ENCODE data around the gene CDH13. TPM values are rescaled to one million over a fixed set of nuclear protein-coding genes. Genes with fewer than 3 reads are reported as not detected.

The CDH13 gene
- total and polyA plus RNA-seq, 2 of the 8 experiments (the other 6 are each of a cell fraction or from before 2014, with no cell fraction given) = 2.3 to 2.4 TPM

DNA sequence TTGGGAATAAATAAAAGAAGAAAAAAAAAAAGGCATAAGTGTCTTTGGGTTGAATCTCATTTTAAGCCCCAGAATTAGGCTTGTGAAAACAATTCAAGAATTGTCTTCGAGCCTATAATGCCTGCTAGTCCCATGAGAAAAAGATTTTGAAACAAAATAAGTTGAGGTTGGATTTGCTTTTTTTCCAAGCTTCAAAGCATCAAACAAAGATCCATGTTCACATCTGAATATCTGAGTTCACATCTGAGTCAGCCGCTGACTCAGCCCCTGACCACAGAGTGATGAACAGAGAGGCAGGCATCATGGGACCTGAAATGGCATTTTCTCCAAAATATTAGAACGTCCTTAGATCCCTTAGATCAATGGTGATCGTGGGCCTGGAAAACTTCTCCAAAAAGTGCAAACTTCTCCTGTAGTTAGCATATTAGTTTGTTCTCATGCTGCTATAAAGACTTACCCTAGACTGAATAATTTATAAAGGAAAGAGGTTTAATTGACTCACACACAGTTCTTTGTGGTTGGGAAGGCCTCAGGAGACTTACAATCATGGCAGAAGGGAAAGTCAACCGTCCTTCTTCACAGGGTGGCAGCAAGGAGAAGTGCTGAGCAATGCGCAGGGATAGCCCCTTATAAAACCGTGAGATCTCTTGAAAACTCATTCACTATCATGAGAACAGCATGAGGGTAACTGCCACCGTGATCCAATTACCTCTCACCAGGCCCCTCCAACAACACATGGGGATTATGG is 886.4 kb downstream of the CDH13 start:
- POLR2A ChIA-PET (ENCODE audit: partially characterized antibody) = no interaction called here
- H2AFZ ChIP-seq (ENCODE audit: low read length) = no peak overlapping the region

More for the DNA sequence above, 886.4 kb downstream of the CDH13 start:
- Histone ChIP-seq H3K79me1 (ENCODE audit: low read depth, low read length) (no peaks in the 10 kb centered on the region), H2BK20ac (ENCODE audit: low read length) (no peak overlapping the region), H3K14ac (ENCODE audit: insufficient read length) (no peak overlapping the region), H3K23me2 (ENCODE audit: low read depth, low read length) (no peaks in the 10 kb centered on the region), H3K9me3 (ENCODE audit: insufficient read depth in 2 of 2, low read depth in 1 of 2, low read length in 1 of 2) (peaks cover 0 to 5% of the 10 kb centered on the region in 2 experiments; a peak in 3 of 4 replicates), H2BK5ac (ENCODE audit: low read depth, low read length) (no peak overlapping the region), H4K8ac (ENCODE audit: extremely low read depth, insufficient read depth, low read length) (no peak overlapping the region), H2AK5ac (ENCODE audit: low read depth, low read length) (no peak overlapping the region), H3K79me2 (ENCODE audit: control insufficient read depth in 1 of 2, insufficient read depth in 2 of 2, low read length in 2 of 2) (no peaks in the 10 kb centered on the region), H3K4me3 (ENCODE audit: extremely low read depth in 1 of 4, insufficient read depth in 2 of 4, low read depth in 3 of 4, low read length in 4 of 4) (no peak overlapping the region), H3K18ac (ENCODE audit: extremely low read depth, low read length) (no peak overlapping the region), H3K56ac (replicated peaks; ENCODE audit: insufficient read length, low read depth, low read length) (no peak overlapping the region), H4K20me1 (replicated peaks in 1 of 2; ENCODE audit: control insufficient read depth in 1 of 2, insufficient read depth in 2 of 2, low read length in 2 of 2) (no peaks in the 10 kb centered on the region), H3K27ac (ENCODE audit: low read depth, low read length) (no peak overlapping the region), H4K91ac (replicated peaks; ENCODE audit: insufficient read length, low read length) (no peak overlapping the region), H3K23ac (ENCODE audit: insufficient read length) (no peak overlapping the region), H3K4me2 (ENCODE audit: insufficient read depth in 1 of 2, low read depth in 2 of 2, low read length in 2 of 2) (no peak overlapping the region), H3K27me3 (replicated peaks in 1 of 4; ENCODE audit: control insufficient read depth in 3 of 4, extremely low read depth in 1 of 4, insufficient read depth in 3 of 4, low read length in 3 of 4) (no peaks in the 10 kb centered on the region; a peak in 1 of 7 replicates), H2BK15ac (ENCODE audit: low read length) (no peak overlapping the region), H3K36me3 (ENCODE audit: control insufficient read depth in 2 of 4, insufficient read depth in 4 of 4, low read length in 3 of 4) (no peaks in the 10 kb centered on the region; a peak in 1 of 8 replicates), H2BK120ac (replicated peaks; ENCODE audit: low read depth, low read length) (no peak overlapping the region), H3K9ac (replicated peaks in 1 of 4; ENCODE audit: extremely low read depth in 1 of 4, low read depth in 3 of 4, low read length in 3 of 4) (no peak overlapping the region), H3K4ac (replicated peaks; ENCODE audit: insufficient read length, low read depth, low read length) (no peak overlapping the region), H3K4me1 (replicated peaks in 1 of 4; ENCODE audit: control insufficient read depth in 3 of 4, insufficient read depth in 4 of 4, low read length in 3 of 4) (no peaks in the 10 kb centered on the region), H2BK12ac (ENCODE audit: low read depth, low read length) (no peak overlapping the region), H4K5ac (ENCODE audit: insufficient read length, low read depth, low read length) (no peak overlapping the region)
- WGBS, 2 experiments (ENCODE audit: extremely low coverage in 1 of 2, insufficient coverage in 1 of 2, insufficient read length in 1 of 2, insufficient replicate concordance in 2 of 2, low coverage in 1 of 2, low lambda C conversion rate in 2 of 2, missing lambda C conversion rate in 1 of 2) = 80% methylated on average over 8 of the region's 8 CpGs; no CpG with 5 or more reads in 1 of the 2 experiments
- FAIRE-seq (no peak), DNase-seq (ENCODE audit: low read depth in 1 of 2, low spot score in 2 of 2) (no peak)
- CTCF ChIA-PET (ENCODE audit: partially characterized antibody) = interaction anchor here (1.6 kb wide), 1 partner anchor 12 kb away, joined by 4 read pairs; no protein-coding TSS in a partner anchor
- TF ChIP-seq CEBPB (IDR thresholded peaks at IDR 0.05; ENCODE audit: low read depth, low read length) = no peak
- TF ChIP-seq SUZ12 (IDR thresholded peaks at IDR 0.05; ENCODE audit: low read length) = no peak
- no peak for TF ChIP-seq CHD2 (IDR thresholded peaks at IDR 0.05; ENCODE audit: low read length)
- TF ChIP-seq NANOG (IDR thresholded peaks at IDR 0.05; ENCODE audit: insufficient read depth, low read depth, low read length, poor library complexity, severe bottlenecking) = no peak
- TF ChIP-seq, protein P1, sequence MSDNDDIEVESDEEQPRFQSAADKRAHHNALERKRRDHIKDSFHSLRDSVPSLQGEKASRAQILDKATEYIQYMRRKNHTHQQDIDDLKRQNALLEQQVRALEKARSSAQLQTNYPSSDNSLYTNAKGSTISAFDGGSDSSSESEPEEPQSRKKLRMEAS (IDR thresholded peaks at IDR 0.05) = no peak
- no peak for TF ChIP-seq BCL11A (IDR thresholded peaks at IDR 0.05; ENCODE audit: low read depth in 2 of 2, low read length in 2 of 2)
- TF ChIP-seq SP4 (IDR thresholded peaks at IDR 0.05; ENCODE audit: low read length) = no peak
- no peak for TF ChIP-seq YY1 (IDR thresholded peaks at IDR 0.05; ENCODE audit: low read depth, low read length)
- TF ChIP-seq RNF2 (IDR thresholded peaks at IDR 0.05; ENCODE audit: borderline replicate concordance, low read depth, low read length, missing control alignments, poor library complexity, severe bottlenecking) = no peak
- TF ChIP-seq, protein P2, sequence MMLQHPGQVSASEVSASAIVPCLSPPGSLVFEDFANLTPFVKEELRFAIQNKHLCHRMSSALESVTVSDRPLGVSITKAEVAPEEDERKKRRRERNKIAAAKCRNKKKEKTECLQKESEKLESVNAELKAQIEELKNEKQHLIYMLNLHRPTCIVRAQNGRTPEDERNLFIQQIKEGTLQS (IDR thresholded peaks at IDR 0.05; ENCODE audit: insufficient read depth, low read depth, low read length) = no peak
- TF ChIP-seq RAD21 (IDR thresholded peaks at IDR 0.05 in 1 of 2, conservative IDR thresholded peaks at IDR 0.05 in 1 of 2; ENCODE audit: low read depth in 2 of 2, low read length in 2 of 2) = no peak
